Kidney capillary endothelial cell (primary cell): ENCODE results near the gene FBXO44.
A peak's percentile ranks its signal among the peaks of the same experiment; 100 is the strongest.

Source experiments
- DNase-seq: peaks from one replicate; pipeline ENCODE4 v3.0.0-alpha.2; 2018; ENCODE audit warnings: low spot score

Gene FBXO44

DNA sequence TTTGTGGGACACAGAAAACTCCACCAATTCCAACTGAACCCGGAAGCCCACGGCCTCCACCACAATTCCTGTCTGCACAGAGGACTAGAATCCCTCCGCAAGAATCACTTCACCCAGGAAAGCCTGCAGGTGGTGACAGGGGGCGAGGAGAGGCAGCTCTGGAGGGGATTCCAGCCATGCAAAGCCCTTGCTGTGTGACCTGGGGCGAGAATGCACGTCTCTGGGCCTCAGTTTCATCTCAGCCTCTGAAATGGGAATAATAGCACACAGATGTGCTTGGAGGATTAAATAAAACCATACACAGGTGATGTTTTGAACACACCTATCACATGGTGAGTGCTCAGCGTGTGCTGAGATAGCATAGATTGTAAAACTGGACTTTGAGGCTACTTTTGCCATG, 14.6 kb upstream of the FBXO44 start:
- DNase-seq, result no peak

DNA sequence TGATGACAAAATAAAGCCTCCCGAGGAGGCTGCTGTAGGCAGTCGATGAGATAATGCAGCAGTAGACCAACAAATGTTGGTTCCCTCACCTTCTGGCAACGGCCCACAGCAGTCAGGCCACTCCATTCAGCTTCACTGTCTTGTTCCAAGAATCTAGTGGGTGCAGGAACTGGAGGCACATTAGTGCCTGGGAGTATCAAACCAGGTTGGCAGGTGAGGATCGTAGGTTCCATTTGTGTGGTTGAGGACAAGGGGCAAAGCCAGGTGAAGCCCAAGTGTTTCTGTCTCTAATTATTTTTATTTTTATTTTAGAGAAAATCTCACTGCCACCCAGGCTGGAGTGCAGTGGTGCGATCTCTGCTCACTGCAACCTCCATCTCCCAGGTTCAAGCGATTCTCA, 13.7 kb upstream of the FBXO44 start:
- no peak for DNase-seq

DNA sequence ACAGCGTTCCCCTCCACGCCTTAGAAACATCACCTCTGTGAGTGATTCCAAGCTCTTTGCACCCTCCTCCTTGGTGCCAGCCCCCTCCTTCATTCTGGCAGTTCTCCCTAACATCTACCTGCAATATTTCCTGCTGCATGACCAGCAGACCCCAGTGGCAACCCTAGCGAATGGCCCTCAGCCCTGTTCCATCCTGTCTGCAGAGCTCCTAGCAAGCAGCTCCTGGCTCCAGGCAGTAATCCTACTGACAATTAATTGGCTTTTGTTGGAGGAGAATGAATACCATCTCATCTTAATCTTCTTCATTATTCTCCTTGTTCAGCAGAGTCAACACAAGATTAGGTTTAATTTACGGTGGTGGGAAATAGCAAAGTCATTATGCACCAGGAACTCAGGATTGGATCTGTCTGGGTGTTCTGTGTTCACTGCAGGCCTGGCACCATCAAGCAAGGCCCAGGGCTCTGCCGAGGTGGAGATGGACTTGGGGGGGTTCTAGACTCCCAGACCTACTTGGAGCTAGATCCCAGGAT, 12.8 kb upstream of the FBXO44 start:
- DNase-seq, result no peak

DNA sequence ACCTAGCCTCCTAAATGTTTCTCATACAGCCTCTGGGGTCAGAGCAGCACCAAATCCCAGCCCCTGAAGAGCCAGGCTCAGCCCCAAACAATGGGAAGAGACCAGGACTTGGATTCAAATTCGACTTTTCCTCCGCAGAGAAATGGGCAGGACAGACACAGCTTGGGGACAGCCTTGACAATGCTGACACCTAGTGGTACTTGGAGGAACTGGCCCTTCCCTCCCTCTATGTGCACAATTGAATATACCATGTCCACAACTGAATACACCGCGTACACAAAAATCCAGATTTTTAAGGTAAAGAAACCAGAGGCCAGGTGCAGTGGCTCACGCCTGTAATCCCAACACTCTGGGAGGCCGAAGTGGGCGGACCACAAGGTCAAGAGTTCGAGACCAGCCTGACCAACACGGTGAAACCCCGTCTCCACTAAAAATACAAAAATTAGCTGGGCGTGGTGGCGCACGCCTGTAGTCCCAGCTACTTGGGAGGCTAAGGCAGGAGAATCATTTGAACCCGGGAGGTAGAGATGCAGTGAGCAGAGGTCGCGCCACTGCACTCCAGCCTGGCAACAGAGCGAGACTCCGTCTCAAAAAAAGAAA, 12.2 kb upstream of the FBXO44 start:
- peak; percentile 63 for DNase-seq

DNA sequence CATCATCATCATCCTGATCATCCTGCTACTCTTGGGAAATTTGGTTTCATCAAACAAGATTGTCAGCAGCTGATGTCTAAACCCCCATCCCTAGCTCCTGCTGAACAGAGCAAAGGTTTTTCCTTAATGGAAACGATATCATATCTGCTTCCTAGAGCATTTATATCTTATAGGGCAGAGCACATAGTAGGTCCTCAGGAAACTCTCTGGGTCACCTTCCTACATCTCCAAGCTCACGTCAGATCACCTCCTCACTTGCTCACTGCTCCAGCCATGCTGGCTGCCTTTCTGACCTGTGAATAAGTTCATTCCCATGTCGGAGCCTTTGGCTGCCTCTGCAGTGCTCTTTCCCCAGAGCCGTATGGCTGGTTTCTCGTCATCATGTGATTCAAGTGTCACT, 10.9 kb upstream of the FBXO44 start:
- DNase-seq, result no peak

DNA sequence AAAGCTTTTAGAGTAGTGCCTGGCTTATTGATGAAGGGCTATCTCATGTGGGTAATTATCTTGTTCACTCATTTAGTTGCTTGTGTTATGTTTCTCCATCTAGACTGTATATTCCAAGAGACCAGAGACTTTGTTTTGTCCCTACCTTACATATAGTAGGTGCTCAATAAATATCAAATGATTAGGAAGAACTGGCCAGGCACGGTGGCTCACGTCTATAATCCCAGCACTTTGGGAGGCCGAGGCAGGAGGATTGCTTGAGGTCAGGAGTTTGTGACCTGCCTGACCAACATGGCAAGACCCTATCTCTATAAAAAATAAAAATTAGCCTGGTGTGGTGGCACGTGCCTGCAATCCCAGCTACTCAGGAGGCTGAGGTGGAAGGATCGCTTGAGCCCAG, 9.4 kb upstream of the FBXO44 start:
- DNase-seq, result no peak

DNA sequence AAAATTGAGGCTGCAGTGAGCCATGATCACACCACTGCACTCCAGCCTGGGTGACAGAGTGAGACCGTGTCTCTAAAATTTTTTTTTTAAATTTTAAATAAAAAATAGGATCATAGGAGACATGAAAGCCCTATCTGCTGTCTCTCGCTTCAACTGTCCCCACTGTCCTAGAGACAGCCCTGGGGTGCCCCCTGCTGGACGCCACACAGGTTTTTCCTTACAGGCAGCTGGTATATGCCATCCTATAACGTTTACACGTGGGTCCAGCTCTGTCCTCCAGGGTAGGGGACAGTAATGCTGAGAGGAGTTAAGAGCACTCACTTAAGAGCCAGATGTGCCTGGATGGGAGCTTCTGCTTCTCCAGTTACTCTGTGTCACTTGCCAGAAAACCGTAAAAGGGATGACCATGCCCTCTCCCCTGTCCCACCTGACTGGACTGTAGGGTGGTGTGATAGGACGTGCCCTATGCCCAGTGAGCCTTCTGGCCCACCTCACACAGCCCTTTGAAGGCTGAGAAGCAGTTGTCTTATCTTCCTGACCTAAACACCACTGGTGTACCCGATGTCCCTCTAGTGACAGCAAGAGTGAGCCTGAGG, 8.9 kb upstream of the FBXO44 start:
- DNase-seq, result peak; percentile 74

DNA sequence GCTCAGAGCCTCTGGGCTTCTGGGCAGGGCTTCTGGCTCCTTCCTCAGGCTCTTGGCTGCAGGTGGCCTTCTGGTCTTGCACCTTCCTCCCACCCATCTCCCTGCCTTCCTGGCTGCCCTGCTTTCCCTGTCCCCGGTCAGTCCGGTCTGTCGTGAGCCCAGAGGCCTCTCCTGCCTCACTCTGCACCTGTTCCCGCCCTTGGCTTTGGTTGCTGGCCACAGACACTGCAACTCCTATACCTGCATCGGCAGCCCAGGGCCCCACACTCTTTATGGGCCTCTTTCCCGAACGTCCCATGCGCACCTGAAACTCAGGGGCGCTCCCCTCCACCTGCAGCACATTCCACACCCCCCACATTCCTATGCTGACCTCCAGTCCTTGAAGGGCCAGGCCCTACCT, 8.4 kb upstream of the FBXO44 start:
- DNase-seq, result no peak

DNA sequence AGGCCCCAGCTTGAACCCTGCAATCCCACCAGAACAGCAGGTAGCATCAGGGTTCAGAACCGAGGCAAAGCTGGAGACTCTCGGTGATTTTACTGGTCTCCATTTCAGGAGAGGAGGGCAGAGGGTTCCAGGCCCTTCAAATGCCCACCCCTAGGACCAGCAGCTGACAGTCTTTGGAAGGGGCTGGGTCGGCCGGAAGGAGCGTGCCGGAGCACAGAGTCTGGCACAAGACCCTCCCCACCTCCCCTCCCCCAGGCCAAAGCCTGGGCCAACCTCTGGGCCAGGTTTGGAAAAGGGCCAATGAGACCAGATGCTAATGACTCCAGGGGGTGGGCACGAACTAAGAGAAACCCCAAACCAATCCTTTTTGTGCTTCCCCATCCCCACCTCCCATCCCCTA, 7.3 kb upstream of the FBXO44 start:
- DNase-seq, result no peak

DNA sequence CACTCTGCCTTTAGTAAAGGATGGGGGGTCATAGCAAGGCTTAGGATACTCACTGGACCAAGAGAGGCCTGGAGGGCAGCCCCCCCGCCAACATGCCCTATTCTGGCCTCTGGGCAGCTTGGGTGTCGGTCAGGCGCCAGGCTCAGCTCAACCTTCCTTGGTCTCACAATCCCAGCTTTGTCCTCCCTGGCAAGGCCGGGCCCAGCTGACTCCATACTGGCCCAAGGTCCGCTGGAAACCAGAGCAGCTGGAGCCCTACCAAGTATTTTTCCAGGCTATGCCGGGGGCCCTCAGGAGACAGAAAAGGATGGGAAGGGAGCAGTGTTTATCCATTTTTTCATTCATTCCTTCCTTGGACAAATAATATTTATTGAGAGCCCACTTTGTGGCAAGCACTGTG, 6.6 kb upstream of the FBXO44 start:
- no peak for DNase-seq

DNA sequence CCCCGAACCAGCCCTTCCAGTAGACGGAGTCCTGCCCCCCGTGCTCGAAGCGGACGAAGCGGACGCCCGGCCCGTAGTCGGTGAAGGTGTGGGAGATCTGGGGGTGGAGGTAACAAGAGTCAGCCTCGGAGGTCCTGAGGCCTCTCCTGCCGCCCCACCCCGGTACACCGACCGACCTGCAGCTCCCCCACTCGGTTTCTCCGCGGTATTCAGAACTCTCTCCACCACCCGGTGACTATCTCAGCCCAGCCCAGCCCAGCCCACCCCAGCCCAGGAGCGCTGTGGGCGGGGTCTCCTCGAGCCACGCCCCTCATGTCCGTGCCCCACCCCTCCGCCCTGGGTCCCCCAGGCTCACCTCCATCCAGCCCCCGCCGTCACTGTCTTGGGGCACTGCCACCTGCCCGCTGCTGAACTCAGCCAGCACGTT, 5.9 kb upstream of the FBXO44 start:
- DNase-seq, result no peak

DNA sequence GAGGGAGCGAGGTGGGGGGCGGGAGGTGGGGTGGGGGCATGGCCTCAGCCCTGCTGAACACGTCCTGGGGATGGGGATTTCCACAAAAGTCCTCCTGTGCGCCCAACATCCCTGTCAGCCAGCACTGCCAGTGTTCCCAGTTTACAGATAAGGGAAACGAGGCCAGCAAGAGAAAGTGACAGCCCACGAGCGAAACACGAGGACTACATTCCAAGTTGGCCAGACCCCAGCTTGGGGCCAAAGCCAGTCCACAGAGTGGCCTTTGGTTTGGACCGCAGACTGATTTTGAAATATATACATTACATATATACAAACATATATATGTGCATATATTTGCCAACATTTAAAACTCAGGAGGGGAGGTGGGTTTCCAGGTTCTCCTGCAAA, 5.4 kb upstream of the FBXO44 start:
- DNase-seq, result no peak

DNA sequence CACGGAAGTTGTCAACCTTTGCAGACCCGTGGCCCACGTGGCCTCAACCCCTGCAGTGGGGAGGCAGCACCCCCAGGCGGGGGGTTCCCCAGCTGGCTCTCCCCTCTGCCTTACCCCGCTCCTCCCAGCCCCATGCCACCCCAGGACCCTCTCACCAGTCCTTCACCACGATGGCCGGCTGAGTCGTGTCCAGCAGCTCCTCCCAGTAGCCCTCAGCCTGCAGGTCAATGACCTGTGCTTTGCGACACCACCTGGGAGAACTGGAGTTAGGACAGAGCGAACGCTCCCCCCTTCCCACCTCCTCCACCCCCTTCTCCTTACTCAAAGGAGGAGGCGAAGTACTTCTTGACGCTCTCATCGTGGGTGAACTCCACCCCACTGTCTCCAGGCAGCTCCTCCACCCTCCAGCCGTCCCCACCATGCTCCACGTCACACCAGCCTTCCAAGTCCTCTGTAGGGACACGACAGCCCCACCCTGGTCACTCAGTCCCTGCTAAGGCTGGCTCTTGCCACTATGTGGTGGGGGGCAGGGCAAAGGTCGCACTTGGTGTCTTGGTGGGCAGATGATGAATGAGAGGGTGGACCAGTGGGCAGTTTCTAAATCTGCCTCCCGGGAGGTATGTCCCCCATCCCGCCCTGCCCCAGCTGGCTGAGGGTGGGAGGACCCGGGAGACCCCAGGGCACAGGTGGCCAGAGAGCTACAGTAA, 4.9 kb upstream of the FBXO44 start:
- no peak for DNase-seq

DNA sequence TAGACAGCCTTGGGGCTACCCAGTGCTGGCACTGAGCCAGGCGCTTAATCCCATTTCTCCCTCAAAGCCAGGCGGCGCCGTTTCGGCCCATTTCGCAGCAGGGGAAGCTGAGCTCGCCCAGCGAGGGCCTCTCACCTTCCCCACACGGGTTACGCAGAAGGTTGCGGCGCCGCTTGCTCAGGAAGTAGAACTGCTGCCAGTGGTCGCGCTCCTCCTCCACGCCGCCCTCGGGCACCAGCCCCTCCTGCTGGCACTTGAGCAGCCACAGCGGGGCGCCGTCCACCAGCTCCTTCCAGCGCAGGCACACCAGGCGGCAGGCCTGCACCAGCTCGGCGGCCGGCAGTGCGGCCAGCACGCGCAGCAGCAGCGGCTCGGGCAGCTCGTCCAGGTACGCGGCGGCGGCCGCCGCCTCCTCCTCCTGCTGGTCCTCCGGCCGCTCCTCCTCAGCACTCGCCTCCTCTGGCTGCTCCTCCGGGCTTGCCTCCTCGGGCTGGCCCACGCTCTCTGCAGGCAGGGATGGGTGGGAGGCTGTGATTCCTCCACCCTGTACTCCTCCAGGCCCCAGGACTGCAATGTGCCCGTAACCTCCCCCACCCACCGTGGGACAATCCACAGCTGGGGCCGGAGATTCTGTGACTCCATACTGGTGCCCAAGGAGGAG, 4.2 kb upstream of the FBXO44 start:
- peak; percentile 82 for DNase-seq

DNA sequence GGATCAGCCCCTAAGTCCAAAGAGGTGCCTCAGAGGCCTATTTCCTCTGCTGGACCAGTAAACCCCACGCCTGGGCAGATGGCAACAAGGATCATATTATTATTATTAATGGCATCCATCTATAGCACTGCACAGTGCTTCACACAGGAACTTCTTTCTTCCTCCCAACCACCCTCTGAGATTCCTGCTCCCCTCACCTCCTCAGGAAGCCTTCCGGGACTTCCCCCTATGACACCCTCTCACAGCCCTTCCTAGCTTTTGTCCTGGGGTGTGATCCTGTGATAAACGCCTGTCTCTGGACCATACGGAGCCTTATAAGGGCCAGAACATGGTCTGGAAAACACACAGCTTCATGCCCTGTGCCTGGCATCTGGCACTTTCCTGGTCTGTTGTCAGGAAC, 3.7 kb upstream of the FBXO44 start:
- DNase-seq, result no peak

DNA sequence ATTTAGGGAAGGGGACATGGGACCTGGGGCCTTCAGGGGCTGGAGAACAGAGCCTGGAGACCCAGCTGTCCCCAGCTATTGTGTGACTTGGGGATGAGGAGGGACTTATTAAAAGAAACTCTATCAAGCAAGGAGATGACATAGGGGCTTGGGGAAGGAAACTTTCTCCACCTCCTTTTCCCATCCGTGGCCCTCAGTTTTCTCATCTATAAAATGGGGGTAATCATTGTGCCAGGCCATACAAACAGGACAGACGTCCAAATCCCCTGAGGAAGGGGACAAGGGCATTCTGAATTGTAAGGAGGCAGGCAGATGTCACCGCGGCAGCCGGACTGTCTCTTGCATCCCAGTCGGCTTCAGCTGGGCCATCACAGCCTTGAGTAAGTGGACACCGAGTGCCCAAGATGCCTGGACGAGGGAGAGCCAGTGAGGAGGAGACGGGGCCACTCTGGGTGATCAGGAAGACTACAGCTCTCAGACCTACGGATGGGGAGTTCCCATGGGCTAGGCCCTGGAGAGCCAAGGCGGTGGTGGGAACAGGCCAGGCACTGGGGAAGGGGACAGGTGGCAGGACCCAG, 2.4 kb upstream of the FBXO44 start:
- DNase-seq, result no peak

DNA sequence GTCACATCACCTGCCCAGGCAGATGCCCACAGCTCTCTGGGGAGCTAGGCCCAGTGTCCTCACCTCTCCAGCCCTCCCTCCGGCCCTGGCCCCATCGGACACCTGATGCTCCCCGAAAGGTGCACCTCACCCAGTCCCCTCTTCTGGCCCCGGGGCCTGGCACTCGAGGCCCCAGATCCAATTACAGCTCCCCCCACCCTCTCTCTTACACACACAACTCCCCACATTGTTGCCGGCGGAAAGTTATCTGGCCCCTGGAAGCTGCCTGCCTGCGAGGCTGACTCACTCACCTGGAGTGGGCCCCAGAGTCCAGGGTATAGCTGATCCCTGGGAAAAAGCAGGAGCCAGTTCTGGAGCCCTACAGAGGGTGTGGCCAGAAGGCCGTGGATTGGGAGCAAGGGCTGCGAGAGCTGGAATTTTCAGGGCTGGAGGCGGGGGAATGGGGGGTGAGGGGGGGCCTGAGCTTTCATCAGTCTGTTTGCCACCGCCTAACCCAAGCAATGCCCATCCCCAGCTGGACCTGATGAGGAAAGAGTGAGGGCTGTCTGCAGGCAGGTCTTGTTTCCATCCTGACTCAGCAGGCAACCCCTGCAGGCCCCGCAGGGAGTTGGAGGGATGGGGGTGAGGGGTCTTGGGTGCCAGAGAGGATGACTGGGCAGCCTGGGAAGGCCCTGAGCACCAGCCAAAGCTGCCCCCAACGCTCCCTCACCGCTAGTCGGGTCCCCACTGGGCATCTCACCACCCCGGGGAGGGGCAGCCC, 1.4 kb upstream of the FBXO44 start:
- DNase-seq, result no peak

DNA sequence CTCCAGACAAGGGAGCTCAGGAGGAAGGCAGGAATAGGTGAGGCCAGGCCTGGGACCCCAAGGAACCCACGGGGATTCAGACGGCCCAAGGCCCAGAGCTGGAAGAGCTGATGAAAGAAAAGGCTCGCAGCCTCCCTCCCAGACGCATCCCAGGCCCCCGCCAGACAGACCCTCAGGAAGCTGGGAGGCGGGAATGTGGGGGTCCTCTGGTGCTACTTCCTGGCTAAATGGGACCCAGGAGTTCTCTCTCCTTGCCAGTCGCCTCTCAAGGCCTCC, 878 bp upstream of the FBXO44 start:
- no peak for DNase-seq

DNA sequence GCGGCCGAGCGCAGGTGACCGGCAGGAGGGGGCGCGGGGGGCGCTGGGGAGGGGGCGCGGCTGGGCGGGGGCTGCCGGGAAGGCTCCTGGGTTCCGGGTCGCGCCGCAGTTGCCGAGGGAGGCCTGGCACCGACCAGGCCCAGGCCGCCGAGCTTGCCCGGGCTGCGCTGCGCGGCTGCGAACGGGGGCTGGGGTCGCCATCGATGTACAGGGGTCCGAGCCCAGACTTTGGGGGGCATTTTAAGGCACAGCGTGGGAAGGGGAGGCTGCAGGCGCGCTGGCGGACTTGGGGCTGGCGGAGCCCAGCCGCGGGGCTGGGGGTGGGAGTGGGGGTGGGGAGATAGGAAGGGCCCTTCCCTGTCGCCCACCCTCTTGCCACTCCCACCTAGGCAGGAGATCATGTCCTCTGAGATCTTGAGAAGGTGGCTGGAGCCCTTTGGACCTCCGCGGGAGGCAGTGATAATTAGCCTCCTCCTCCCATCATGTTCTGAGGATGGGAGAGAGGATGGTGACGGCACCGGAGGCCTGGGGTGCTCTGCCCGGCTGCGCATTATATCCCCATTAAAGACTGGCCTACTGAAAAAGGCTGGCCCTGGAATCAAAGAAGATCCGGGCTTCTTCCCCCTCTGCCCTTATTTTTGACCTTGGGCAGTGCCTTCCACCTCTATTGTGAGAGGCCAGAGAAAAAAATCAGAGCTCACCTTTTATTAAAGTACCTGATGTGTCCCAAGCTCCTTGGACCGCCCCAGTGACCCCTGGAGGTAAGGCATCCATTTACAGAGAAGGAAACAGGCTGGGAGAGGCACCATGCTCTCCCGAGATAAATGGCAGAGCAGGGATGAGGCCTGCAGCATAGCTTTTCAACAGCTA, 497 bp downstream of the FBXO44 start:
- no peak for DNase-seq

DNA sequence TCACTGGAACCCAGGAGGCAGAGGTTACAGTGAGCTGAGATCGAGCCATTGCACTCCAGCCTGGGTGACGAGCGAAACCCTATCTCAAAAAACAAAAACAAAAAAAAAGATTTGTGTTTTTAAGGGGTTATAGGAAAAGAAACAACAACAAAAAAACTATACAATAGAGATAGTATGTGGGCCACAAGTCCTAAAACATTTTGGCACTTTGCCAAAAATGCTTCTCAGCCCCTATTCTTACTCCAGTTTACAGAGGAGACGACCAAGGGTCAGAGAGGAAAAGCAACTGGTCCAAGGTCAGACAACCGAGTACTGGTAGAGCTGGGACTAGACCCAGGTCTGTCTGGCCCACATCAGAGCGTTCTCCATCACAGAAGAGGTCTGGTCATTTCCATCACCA, 3.0 kb downstream of the FBXO44 start:
- no peak for DNase-seq

DNA sequence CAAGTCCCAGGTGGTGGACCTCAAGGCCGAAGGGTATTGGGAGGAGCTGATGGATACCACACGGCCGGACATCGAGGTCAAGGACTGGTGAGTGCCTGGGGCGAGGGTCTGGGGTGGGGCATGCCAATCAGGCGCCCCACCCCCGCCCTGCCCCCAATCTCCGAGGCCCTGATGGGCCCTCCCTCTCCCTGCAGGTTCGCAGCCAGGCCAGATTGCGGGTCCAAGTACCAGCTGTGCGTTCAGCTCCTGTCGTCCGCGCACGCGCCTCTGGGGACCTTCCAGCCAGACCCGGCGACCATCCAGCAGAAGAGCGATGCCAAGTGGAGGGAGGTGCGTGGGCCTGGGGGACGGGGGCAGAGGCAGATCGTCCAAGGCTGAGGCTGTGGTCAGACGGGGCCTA, 3.9 kb downstream of the FBXO44 start:
- DNase-seq, result no peak
